GM23338 (cell line): ENCODE data around the gene TP53BP2. TPM values are rescaled to one million over a fixed set of nuclear protein-coding genes. Genes with fewer than 3 reads are reported as not detected.
"Not testable (repeated sequence)": the region's sequence is repeated elsewhere in the genome, so short reads cannot be mapped to it uniquely, and the experiment has no call there.

Source experiments
- ATAC-seq: fragments of 200-7000 bp; cut with Tn5 transposase; 3 replicates; pipeline ENCODE4 v1.9.1; 2020
- DNase-seq: peaks from one replicate; pipeline ENCODE4 v3.0.0-alpha.2; 2015; ENCODE audit warnings: low spot score
- H2AFZ ChIP-seq: fragments of 200-600 bp; sonication (generic); 2 replicates; pipeline ENCODE4 v1.8.0; 2016; ENCODE audit warnings: antibody characterized with exemption, mild to moderate bottlenecking, moderate library complexity
- H3F3A ChIP-seq: fragments of 200-600 bp; sonication (generic); replicated peaks from 2 replicates; pipeline ENCODE4 v1.8.0; 2017; ENCODE audit warnings: antibody characterized with exemption, mixed run types, low read depth
- H3K27ac ChIP-seq: fragments of 200-600 bp; sonication (generic); 2 replicates; pipeline ENCODE4 v1.6.1; 2016; ENCODE audit warnings: low read depth
- H3K27me3 ChIP-seq: fragments of 200-600 bp; sonication (generic); 2 replicates; pipeline ENCODE4 v1.8.0; 2016; ENCODE audit warnings: mild to moderate bottlenecking, mixed run types, moderate library complexity; ENCODE audit not compliant: insufficient read depth
- H3K36me3 ChIP-seq: fragments of 200-600 bp; sonication (generic); 2 replicates; pipeline ENCODE4 v1.8.0; 2016; ENCODE audit warnings: mild to moderate bottlenecking; ENCODE audit not compliant: insufficient read depth
- H3K4me1 ChIP-seq: fragments of 200-600 bp; sonication (generic); 2 replicates; pipeline ENCODE4 v1.8.0; 2016; ENCODE audit warnings: mild to moderate bottlenecking, moderate library complexity; ENCODE audit not compliant: insufficient read depth
- H3K4me2 ChIP-seq: fragments of 200-600 bp; sonication (generic); 2 replicates; pipeline ENCODE4 v1.7.1; 2017; ENCODE audit warnings: mixed run types
- H3K4me3 ChIP-seq: fragments of 200-600 bp; sonication (generic); 2 replicates; pipeline ENCODE4 v1.6.1; 2016; ENCODE audit warnings: mixed run types
- H3K79me2 ChIP-seq: fragments of 200-600 bp; sonication (generic); replicated peaks from 2 replicates; pipeline ENCODE4 v1.8.0; 2017; ENCODE audit warnings: mild to moderate bottlenecking; ENCODE audit not compliant: insufficient read depth
- H3K9me2 ChIP-seq: fragments of 200-600 bp; sonication (generic); 2 replicates; pipeline ENCODE4 v1.8.0; 2017; ENCODE audit not compliant: insufficient read depth
- H4K20me1 ChIP-seq: fragments of 200-600 bp; sonication (generic); replicated peaks from 2 replicates; pipeline ENCODE4 v1.8.0; 2017; ENCODE audit warnings: mild to moderate bottlenecking; ENCODE audit not compliant: insufficient read depth
- H3K27ac Mint-ChIP-seq: 2 replicates; pipeline ENCODE4 v1.8.0; 2020; ENCODE audit warnings: inconsistent platforms, mild to moderate bottlenecking, moderate library complexity, mixed read lengths
- H3K27me3 Mint-ChIP-seq: 3 replicates; pipeline ENCODE4 v1.8.0; 2022; ENCODE audit warnings: low read depth, mild to moderate bottlenecking, moderate library complexity, mixed read lengths, inconsistent platforms; ENCODE audit not compliant: insufficient read depth, poor library complexity
- H3K36me3 Mint-ChIP-seq: 3 replicates; pipeline ENCODE4 v1.8.0; 2021; ENCODE audit warnings: low read depth, mild to moderate bottlenecking, inconsistent platforms, moderate library complexity, mixed read lengths
- H3K4me1 Mint-ChIP-seq: 3 replicates; pipeline ENCODE4 v1.8.0; 2020; ENCODE audit warnings: mild to moderate bottlenecking, inconsistent platforms, mixed read lengths
- H3K4me3 Mint-ChIP-seq: 3 replicates; pipeline ENCODE4 v1.8.0; 2021; ENCODE audit warnings: moderate library complexity, mild to moderate bottlenecking, inconsistent platforms, mixed read lengths
- H3K9me3 Mint-ChIP-seq: 3 replicates; pipeline ENCODE4 v1.8.0; 2020; ENCODE audit warnings: moderate library complexity, mild to moderate bottlenecking, inconsistent platforms, mixed read lengths
- ETS1 ChIP-seq: IDR thresholded peaks from 2 replicates; pipeline ENCODE4 v1.6.1; 2016; ENCODE audit warnings: antibody characterized with exemption
- EZH2 ChIP-seq: fragments of 200-600 bp; sonication (generic); IDR thresholded peaks from one replicate; pipeline ENCODE4 v1.8.0; 2017; ENCODE audit warnings: antibody characterized with exemption, mild to moderate bottlenecking, low read depth; ENCODE audit not compliant: unreplicated experiment
- EZH2phosphoT487 ChIP-seq: fragments of 200-600 bp; sonication (generic); IDR thresholded peaks from one replicate; pipeline ENCODE4 v1.8.1; 2018; ENCODE audit warnings: antibody characterized with exemption; ENCODE audit not compliant: unreplicated experiment
- JUNB ChIP-seq: IDR thresholded peaks from one replicate; pipeline ENCODE4 v1.6.1; 2016; ENCODE audit warnings: antibody characterized with exemption; ENCODE audit not compliant: unreplicated experiment
- POLR2AphosphoS5 ChIP-seq: IDR thresholded peaks from 2 replicates; pipeline ENCODE4 v1.6.1; 2016; ENCODE audit warnings: antibody characterized with exemption, low read depth
- REST ChIP-seq: IDR thresholded peaks from one replicate; pipeline ENCODE4 v1.6.1; 2018; ENCODE audit warnings: antibody characterized with exemption; ENCODE audit not compliant: unreplicated experiment
- ZNF114 ChIP-seq: fragments of 250-450 bp; sonication (Bioruptor Pico); IDR thresholded peaks from 2 replicates; pipeline ENCODE4 v1.5.0; 2020; ENCODE audit warnings: mild to moderate bottlenecking, moderate library complexity
- ZNF331 ChIP-seq: fragments of 250-450 bp; sonication (Bioruptor Pico); IDR thresholded peaks from 2 replicates; pipeline ENCODE4 v1.5.0; 2020; ENCODE audit warnings: low read depth, mild to moderate bottlenecking, moderate library complexity
- polyA plus RNA-seq: library from polyadenylated mRNA; unstranded; fragments of >200 nt; fragmentation: Nextera tagmentation; extraction: Ambion mirVana; gene quantifications from 2 replicates; pipeline ENCODE4 v1.2.1, GENCODE V29; 2016
- total RNA-seq: library from RNA; depleted of rRNA; stranded (reverse); fragments of >200 nt; shearing (Covaris generic); gene quantifications from 2 replicates; pipeline ENCODE4 v1.2.3, GENCODE V29; 2014

Gene TP53BP2
- total and polyA plus RNA-seq, 2 experiments from 2014 or later: 10.1 to 32.9 TPM

GRCh38 chr1:223819730-223820514 is 25.8 kb downstream of the TP53BP2 start:
- Histone ChIP-seq H3K4me1 (peaks cover 9% of the 10 kb centered on the region; the same call in 1 of the 2 replicates), H3K79me2 (peaks cover 92% of the 10 kb centered on the region), H3F3A (no peaks in the 10 kb centered on the region), H2AFZ (no peak overlapping the region), H3K9me2 (no peaks in the 10 kb centered on the region), H3K36me3 (no peaks in the 10 kb centered on the region; the same call in 1 of the 2 replicates), H3K4me2 (no peak overlapping the region), H3K27ac (no peak overlapping the region), H3K27me3 (no peaks in the 10 kb centered on the region), H4K20me1 (peaks cover 26% of the 10 kb centered on the region), H3K4me3 (no peak overlapping the region)
- DNase-seq (no peak), ATAC-seq (no peak)
- Mint-ChIP-seq H3K27ac (0 out of 2 replicates have a peak overlapping the region, but pooled peaks have one; percentile 29), H3K27me3 (no peaks in the 10 kb centered on the region), H3K36me3 (peaks cover 32% of the 10 kb centered on the region), H3K9me3 (no peaks in the 10 kb centered on the region), H3K4me1 (peaks cover 36% of the 10 kb centered on the region), H3K4me3 (no peak overlapping the region)
- TF ChIP-seq JUNB (no peak), EZH2 (no peak), POLR2AphosphoS5 (no peak), ZNF114 (CRISPR knock-in tag) (no peak), REST (no peak), ETS1 (no peak), EZH2phosphoT487 (no peak), ZNF331 (CRISPR knock-in tag) (no peak)

GRCh38 chr1:223817265-223817664 is 28.5 kb downstream of the TP53BP2 start:
- Histone ChIP-seq H4K20me1 (peaks cover 16% of the 10 kb centered on the region), H3K79me2 (peaks cover 70% of the 10 kb centered on the region)
- not testable (repeated sequence) for H3K27ac Mint-ChIP-seq, H3K4me1 ChIP-seq, H3K27me3 ChIP-seq, H3F3A ChIP-seq, H3K4me3 Mint-ChIP-seq, H3K4me3 ChIP-seq, DNase-seq, H3K36me3 ChIP-seq, H3K9me3 Mint-ChIP-seq, H3K9me2 ChIP-seq, H3K27ac ChIP-seq, H3K4me2 ChIP-seq, ATAC-seq, H2AFZ ChIP-seq, H3K27me3 Mint-ChIP-seq
- peaks cover 51% of the 10 kb centered on the region for H3K36me3 Mint-ChIP-seq
- H3K4me1 Mint-ChIP-seq: peaks cover 17% of the 10 kb centered on the region
